HepG2 (cell line): ENCODE results near the gene NEDD4L. TPM values are rescaled to one million over a fixed set of nuclear protein-coding genes. Genes with fewer than 3 reads are reported as not detected.

Experiments
- AGO2 ChIP-seq: fragments of 200-400 bp; formaldehyde crosslinking; optimal IDR thresholded peaks from 2 replicates; pipeline ENCODE3; 2017; ENCODE audit warnings: mild to moderate bottlenecking, low read depth, low read length, moderate library complexity
- ATRX ChIP-seq: sonication (generic); formaldehyde crosslinking; IDR thresholded peaks from 2 replicates; pipeline ENCODE4 v1.4.0; 2020; ENCODE audit warnings: missing genetic modification reagents, borderline replicate concordance
- CEBPG ChIP-seq: IDR thresholded peaks from 2 replicates; pipeline ENCODE4 v1.6.1; 2016
- FOXJ3 ChIP-seq: sonication (generic); formaldehyde crosslinking; IDR thresholded peaks from 2 replicates; pipeline ENCODE4 v1.4.0; 2020; ENCODE audit warnings: missing genetic modification reagents, mild to moderate bottlenecking, borderline replicate concordance
- GTF2F1 ChIP-seq: fragments of 150-350 bp; IDR thresholded peaks from 2 replicates; pipeline ENCODE4 v1.6.1; 2014; ENCODE audit warnings: low read length
- HNF4G ChIP-seq, 2 experiments: sonication (generic) in 1 of 2; formaldehyde crosslinking in 1 of 2; IDR thresholded peaks; 2 replicates each; pipeline versions ENCODE4 v1.4.0 to v1.6.1; 2011 to 2020; ENCODE audit warnings: borderline replicate concordance in 2 of 2, low read depth in 2 of 2, mild to moderate bottlenecking in 2 of 2, low read length in 1 of 2, missing genetic modification reagents in 1 of 2, moderate library complexity in 1 of 2
- HNRNPH1 ChIP-seq: fragments of 200-400 bp; formaldehyde crosslinking; optimal IDR thresholded peaks from 2 replicates; pipeline ENCODE3; 2017; ENCODE audit warnings: mild to moderate bottlenecking, low read depth, low read length
- HOMEZ ChIP-seq: IDR thresholded peaks from 2 replicates; pipeline ENCODE4 v1.6.1; 2016; ENCODE audit warnings: low read depth
- NBN ChIP-seq: fragments of 450-650 bp; conservative IDR thresholded peaks from 2 replicates; pipeline ENCODE4 v1.6.1; 2017
- RBM39 ChIP-seq: fragments of 200-400 bp; formaldehyde crosslinking; IDR thresholded peaks from one replicate; pipeline ENCODE4 v1.6.1; 2018; ENCODE audit warnings: antibody characterized with exemption, mild to moderate bottlenecking, low read depth, low read length; ENCODE audit not compliant: poor library complexity, severe bottlenecking
- REPIN1 ChIP-seq: sonication (generic); formaldehyde crosslinking; IDR thresholded peaks from 2 replicates; pipeline ENCODE4 v1.8.0; 2022; ENCODE audit warnings: missing genetic modification reagents, low read depth, mild to moderate bottlenecking, borderline replicate concordance
- SIX1 ChIP-seq: sonication (generic); formaldehyde crosslinking; IDR thresholded peaks from 2 replicates; pipeline ENCODE4 v1.4.0; 2020; ENCODE audit warnings: missing genetic modification reagents, borderline replicate concordance
- TOPORS ChIP-seq: sonication (generic); formaldehyde crosslinking; IDR thresholded peaks from 2 replicates; pipeline ENCODE4 v1.8.0; 2023; ENCODE audit warnings: mild to moderate bottlenecking, missing genetic modification reagents
- TP53 ChIP-seq: sonication (generic); formaldehyde crosslinking; conservative IDR thresholded peaks from 2 replicates; pipeline ENCODE4 v1.4.0; 2020; ENCODE audit warnings: missing genetic modification reagents
- YY1 ChIP-seq: IDR thresholded peaks from 2 replicates; pipeline ENCODE4 v1.6.1; 2011; ENCODE audit warnings: low read length, low read depth, moderate library complexity, mild to moderate bottlenecking; ENCODE audit not compliant: insufficient read depth, insufficient replicate concordance
- ZNF18 ChIP-seq: sonication (generic); formaldehyde crosslinking; IDR thresholded peaks from 2 replicates; pipeline ENCODE4 v1.8.0; 2022; ENCODE audit warnings: mild to moderate bottlenecking, missing genetic modification reagents; ENCODE audit not compliant: insufficient replicate concordance
- ZNF543 ChIP-seq: sonication (generic); formaldehyde crosslinking; IDR thresholded peaks from 2 replicates; pipeline ENCODE4 v1.4.0; 2020; ENCODE audit warnings: mild to moderate bottlenecking, missing genetic modification reagents
- ZNF562 ChIP-seq: sonication (generic); formaldehyde crosslinking; IDR thresholded peaks from 2 replicates; pipeline ENCODE4 v1.8.0; 2022; ENCODE audit warnings: missing genetic modification reagents, borderline replicate concordance
- ZNF780A ChIP-seq: sonication (generic); formaldehyde crosslinking; IDR thresholded peaks from 2 replicates; pipeline ENCODE4 v1.8.0; 2022; ENCODE audit warnings: mild to moderate bottlenecking, missing genetic modification reagents, moderate library complexity
- ZNF790 ChIP-seq: sonication (generic); formaldehyde crosslinking; IDR thresholded peaks from 2 replicates; pipeline ENCODE4 v1.8.0; 2022; ENCODE audit warnings: missing genetic modification reagents, mild to moderate bottlenecking, borderline replicate concordance
- ZSCAN20 ChIP-seq: sonication (generic); formaldehyde crosslinking; IDR thresholded peaks from 2 replicates; pipeline ENCODE4 v1.4.0; 2020; ENCODE audit warnings: missing genetic modification reagents, mild to moderate bottlenecking, borderline replicate concordance
- polyA plus RNA-seq, 8 experiments: library from polyadenylated mRNA; depleted of rRNA in 3 of 8; stranded (reverse) in 7 of 8; unstranded in 1 of 8; fragments of >200 nt; fragmentation: Illumina TruSeq in 4 of 8; extraction: Trizol in 4 of 8; gene quantifications; 2 replicates each; pipeline versions ENCODE4 v1.2.1 to v1.2.3, GENCODE V29; 2011 to 2016; ENCODE audit warnings: low read depth in 4 of 8, missing spikeins in 1 of 8, mixed read lengths in 1 of 8; ENCODE audit not compliant: insufficient read depth in 1 of 8
- total RNA-seq, 5 experiments: library from RNA; depleted of rRNA; stranded (reverse); fragments of >200 nt; fragmentation: Illumina TruSeq; extraction: Trizol; gene quantifications; 2 replicates each; pipeline ENCODE4 v1.2.3, GENCODE V29; 2016; ENCODE audit warnings: low read depth in 1 of 5
- TF ChIP-seq, protein P1 (sequence below): sonication (generic); formaldehyde crosslinking; IDR thresholded peaks from 2 replicates; pipeline ENCODE4 v1.8.0; 2022; ENCODE audit warnings: missing genetic modification reagents, mild to moderate bottlenecking, moderate library complexity, borderline replicate concordance
- TF ChIP-seq, protein P2 (sequence below): sonication (generic); formaldehyde crosslinking; IDR thresholded peaks from 2 replicates; pipeline ENCODE4 v1.4.0; 2020; ENCODE audit warnings: mild to moderate bottlenecking, missing genetic modification reagents

Gene NEDD4L
- total and polyA plus RNA-seq, 2 of the 13 experiments (the other 11 are each of a cell fraction or from before 2014, with no cell fraction given) = 168 to 390 TPM

DNA sequence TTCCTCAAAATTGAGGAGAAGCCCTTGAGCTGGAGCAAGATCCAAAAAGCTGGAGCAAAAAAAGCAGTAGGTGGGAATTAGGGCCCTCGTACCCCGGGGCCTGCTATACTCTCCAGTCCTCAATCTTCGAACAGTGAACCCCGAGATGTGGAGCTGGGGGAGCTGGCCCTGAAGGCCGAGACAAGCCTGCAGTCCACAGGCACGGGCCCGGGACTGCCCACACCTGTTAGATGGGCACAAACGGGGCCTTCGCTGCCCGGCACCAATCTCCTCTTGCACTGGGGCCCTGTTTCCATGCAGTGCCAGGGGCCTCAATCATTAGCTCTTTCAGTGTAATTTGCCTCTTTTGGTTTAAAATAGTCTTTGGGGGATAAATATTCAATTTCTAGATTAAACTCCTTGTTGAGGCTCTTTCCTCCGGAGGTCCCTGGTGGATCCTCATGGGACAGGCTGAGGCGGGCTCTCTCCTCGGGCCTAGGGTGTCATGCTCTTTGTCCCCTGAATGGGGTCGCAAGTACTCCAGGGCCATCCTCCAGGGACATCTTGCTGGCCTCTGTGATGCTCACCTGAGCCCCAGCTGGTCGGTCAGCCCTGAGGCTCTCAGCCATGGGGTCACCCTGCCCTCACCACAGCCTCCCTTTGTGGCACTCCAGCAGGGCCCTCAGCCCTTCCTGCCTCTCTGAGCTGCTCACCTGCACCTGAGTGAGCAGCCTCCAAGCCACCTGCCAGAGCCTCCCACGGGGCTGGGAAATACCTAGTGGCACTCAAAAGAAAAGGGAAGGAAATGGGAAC, 361.3 kb downstream of the NEDD4L start (continued):
- TF ChIP-seq, protein P1, sequence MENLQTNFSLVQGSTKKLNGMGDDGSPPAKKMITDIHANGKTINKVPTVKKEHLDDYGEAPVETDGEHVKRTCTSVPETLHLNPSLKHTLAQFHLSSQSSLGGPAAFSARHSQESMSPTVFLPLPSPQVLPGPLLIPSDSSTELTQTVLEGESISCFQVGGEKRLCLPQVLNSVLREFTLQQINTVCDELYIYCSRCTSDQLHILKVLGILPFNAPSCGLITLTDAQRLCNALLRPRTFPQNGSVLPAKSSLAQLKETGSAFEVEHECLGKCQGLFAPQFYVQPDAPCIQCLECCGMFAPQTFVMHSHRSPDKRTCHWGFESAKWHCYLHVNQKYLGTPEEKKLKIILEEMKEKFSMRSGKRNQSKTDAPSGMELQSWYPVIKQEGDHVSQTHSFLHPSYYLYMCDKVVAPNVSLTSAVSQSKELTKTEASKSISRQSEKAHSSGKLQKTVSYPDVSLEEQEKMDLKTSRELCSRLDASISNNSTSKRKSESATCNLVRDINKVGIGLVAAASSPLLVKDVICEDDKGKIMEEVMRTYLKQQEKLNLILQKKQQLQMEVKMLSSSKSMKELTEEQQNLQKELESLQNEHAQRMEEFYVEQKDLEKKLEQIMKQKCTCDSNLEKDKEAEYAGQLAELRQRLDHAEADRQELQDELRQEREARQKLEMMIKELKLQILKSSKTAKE (CRISPR knock-in tag) = no peak
- TF ChIP-seq ZNF562 (CRISPR knock-in tag) = no peak
- TF ChIP-seq, protein P2, sequence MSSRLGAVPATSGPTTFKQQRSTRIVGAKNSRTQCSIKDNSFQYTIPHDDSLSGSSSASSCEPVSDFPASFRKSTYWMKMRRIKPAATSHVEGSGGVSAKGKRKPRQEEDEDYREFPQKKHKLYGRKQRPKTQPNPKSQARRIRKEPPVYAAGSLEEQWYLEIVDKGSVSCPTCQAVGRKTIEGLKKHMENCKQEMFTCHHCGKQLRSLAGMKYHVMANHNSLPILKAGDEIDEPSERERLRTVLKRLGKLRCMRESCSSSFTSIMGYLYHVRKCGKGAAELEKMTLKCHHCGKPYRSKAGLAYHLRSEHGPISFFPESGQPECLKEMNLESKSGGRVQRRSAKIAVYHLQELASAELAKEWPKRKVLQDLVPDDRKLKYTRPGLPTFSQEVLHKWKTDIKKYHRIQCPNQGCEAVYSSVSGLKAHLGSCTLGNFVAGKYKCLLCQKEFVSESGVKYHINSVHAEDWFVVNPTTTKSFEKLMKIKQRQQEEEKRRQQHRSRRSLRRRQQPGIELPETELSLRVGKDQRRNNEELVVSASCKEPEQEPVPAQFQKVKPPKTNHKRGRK (CRISPR knock-in tag) = no peak
- no peak for TF ChIP-seq ZNF780A (CRISPR knock-in tag)
- no peak for TF ChIP-seq NBN
- TF ChIP-seq TP53 = no peak
- TF ChIP-seq GTF2F1 = no peak
- TF ChIP-seq REPIN1 = no peak
- no peak for TF ChIP-seq HNF4G (IDR thresholded peaks at IDR 0.05; ENCODE audit: borderline replicate concordance, low read depth, low read length)
- no peak for TF ChIP-seq HNF4G (CRISPR knock-in tag; IDR thresholded peaks at IDR 0.05; ENCODE audit: borderline replicate concordance, low read depth)
- TF ChIP-seq ZNF790 (CRISPR knock-in tag) = no peak
- TF ChIP-seq AGO2 = peak; percentile 87
- TF ChIP-seq HOMEZ = no peak
- TF ChIP-seq YY1 = no peak
- TF ChIP-seq FOXJ3 (CRISPR knock-in tag) = no peak
- TF ChIP-seq ZNF543 (CRISPR knock-in tag) = no peak
- no peak for TF ChIP-seq ATRX (CRISPR knock-in tag)
- no peak for TF ChIP-seq HNRNPH1
- no peak for TF ChIP-seq TOPORS (CRISPR knock-in tag)
- TF ChIP-seq RBM39 = peak; percentile 9
- TF ChIP-seq ZNF18 = no peak
- peak; percentile 36; the same call in 1 of the 2 replicates for TF ChIP-seq ZSCAN20
- TF ChIP-seq CEBPG (CRISPR knock-in tag) = no peak
- TF ChIP-seq SIX1 (CRISPR knock-in tag) = no peak
